GM19099 (cell line): ENCODE results near the gene ATP5F1D.
A peak's percentile ranks its signal among the peaks of the same experiment; 100 is the strongest.

Source experiments
- POLR2A ChIP-seq: IDR thresholded peaks from 3 replicates; pipeline ENCODE4 v1.6.1; 2011; ENCODE audit warnings: low read depth; ENCODE audit not compliant: insufficient read length; ENCODE audit errors: extremely low read depth

The ATP5F1D gene

DNA sequence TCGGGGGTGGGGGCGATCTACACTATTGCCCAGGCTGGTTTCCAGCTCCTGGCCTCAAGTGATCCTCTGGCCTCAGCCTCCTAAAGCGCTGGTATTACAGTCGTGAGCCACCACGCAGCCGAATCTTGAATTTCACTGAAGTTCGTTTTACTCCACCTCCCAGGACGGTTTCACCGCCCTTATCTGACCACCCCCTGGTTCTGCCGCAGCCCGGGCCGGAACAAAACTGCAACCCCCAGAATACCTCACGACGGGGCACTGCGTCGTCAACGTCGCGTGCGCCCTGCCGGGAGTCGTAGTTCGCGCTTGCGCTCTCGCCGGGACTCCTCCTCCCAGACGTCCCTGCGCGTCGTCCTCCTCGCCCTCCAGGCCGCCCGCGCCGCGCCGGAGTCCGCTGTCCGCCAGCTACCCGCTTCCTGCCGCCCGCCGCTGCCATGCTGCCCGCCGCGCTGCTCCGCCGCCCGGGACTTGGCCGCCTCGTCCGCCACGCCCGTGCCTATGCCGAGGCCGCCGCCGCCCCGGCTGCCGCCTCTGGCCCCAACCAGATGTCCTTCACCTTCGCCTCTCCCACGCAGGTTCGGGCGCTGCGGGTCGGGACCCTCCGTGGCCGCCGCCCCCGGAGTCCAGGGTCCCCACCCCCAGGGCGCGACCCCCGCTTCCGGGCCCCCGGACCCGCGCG lies at the start of gene ATP5F1D:
Gene ATP5F1D (plus strand): TSS at position 335 of the 679 bp plus-strand sequence. CDS start 100 bp downstream, at position 435.
- peak; percentile 70 for TF ChIP-seq POLR2A

DNA sequence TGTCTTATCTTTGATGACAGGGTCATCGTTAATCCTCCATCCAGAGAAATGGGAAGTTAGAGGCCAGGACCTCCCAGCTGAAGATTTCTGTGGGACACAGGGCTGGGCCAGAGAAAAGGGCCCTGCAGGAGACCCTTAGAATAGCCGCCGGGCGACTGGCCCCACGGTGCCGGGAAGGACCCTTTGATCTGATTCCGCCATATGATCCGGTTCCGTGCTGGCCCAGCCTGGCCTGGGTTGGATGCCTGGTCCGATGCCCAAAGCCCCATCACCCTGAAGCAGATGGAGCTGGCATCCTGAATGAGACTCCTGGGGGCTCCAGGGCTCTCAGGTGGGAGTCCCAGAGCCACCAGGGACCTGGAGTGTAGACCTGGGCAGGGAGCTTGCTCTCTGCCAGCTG lies 42.0 kb upstream of the ATP5F1D start:
- TF ChIP-seq POLR2A: no peak

DNA sequence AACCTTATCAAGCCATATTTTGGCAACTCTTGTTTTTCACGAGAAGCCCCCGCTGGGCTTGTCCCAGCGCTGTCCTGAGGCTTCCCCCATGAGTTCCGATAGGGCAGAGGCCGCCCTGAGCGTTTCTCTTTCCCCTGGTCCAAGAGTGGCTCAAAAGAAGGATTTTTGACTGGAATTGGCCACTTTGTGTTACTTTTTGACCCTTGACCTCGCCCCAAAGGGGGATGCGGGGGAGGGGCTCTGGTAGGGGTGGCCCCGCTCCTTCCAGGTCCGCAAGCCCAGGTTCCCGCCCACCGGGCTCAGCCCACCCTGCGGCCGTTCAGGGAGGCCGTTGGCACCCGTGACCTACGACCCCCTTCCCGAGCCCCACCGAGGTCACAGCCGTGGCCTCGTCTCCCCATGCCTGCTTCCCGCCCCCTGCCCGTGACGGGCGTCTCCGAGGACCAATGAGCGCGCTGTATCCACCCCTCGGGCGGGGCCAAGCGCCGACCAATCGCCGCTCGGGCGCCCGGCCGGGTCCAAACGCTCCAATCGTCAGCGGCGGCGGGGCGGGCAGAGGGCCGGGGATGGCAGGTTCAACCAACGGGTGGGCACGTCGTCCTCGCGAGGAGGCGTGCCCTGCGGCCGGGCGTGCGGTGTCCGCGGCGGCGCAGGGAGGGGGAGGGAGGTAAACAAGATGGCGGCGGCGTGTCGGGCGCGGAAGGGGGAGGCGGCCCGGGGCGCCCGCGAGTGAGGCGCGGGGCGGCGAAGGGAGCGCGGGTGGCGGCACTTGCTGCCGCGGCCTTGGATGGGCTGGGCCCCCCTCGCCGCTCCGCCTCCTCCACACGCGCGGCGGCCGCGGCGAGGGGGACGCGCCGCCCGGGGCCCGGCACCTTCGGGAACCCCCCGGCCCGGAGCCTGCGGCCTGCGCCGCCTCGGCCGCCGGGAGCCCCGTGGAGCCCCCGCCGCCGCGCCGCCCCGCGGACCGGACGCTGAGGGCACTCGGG lies 36.1 kb upstream of the ATP5F1D start, which contains the start of gene STK11:
Gene STK11 (plus strand): TSS at position 665 of the 986 bp plus-strand sequence. CDS start 1,136 bp downstream, outside the sequence.
- TF ChIP-seq POLR2A: peak; percentile 76

DNA sequence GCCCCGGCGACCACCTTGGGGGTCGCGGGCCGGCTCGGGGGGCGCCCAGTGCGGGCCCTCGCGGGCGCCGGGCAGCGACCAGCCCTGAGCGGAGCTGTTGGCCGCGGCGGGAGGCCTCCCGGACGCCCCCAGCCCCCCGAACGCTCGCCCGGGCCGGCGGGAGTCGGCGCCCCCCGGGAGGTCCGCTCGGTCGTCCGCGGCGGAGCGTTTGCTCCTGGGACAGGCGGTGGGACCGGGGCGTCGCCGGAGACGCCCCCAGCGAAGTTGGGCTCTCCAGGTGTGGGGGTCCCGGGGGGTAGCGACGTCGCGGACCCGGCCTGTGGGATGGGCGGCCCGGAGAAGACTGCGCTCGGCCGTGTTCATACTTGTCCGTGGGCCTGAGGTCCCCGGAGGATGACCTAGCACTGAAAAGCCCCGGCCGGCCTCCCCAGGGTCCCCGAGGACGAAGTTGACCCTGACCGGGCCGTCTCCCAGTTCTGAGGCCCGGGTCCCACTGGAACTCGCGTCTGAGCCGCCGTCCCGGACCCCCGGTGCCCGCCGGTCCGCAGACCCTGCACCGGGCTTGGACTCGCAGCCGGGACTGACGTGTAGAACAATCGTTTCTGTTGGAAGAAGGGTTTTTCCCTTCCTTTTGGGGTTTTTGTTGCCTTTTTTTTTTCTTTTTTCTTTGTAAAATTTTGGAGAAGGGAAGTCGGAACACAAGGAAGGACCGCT lies 35.2 kb upstream of the ATP5F1D start:
- TF ChIP-seq POLR2A: no peak

- no peak for TF ChIP-seq POLR2A
Measured at GRCh38 chr19:1206864-1207450, 34.6 kb upstream of the ATP5F1D start.

DNA sequence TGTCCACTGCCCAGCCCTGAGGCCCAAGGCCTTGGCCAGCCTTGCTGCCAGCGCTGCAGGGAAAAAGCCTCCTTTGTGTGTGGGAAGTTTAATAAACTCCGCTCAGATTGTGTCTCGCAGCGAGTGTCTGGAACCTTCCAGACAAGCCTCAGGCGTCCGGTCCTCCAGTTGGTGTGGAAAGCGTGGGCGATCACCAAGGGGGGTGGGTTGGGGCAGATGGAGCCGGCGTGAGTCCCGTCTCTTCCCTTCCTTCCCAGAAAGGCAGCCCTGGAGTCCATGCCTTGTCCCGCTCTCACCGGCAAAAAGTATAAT lies 31.4 kb upstream of the ATP5F1D start:
- TF ChIP-seq POLR2A: no peak

GRCh38 chr19:1211494-1212234 lies 29.9 kb upstream of the ATP5F1D start:
- no peak for TF ChIP-seq POLR2A

DNA sequence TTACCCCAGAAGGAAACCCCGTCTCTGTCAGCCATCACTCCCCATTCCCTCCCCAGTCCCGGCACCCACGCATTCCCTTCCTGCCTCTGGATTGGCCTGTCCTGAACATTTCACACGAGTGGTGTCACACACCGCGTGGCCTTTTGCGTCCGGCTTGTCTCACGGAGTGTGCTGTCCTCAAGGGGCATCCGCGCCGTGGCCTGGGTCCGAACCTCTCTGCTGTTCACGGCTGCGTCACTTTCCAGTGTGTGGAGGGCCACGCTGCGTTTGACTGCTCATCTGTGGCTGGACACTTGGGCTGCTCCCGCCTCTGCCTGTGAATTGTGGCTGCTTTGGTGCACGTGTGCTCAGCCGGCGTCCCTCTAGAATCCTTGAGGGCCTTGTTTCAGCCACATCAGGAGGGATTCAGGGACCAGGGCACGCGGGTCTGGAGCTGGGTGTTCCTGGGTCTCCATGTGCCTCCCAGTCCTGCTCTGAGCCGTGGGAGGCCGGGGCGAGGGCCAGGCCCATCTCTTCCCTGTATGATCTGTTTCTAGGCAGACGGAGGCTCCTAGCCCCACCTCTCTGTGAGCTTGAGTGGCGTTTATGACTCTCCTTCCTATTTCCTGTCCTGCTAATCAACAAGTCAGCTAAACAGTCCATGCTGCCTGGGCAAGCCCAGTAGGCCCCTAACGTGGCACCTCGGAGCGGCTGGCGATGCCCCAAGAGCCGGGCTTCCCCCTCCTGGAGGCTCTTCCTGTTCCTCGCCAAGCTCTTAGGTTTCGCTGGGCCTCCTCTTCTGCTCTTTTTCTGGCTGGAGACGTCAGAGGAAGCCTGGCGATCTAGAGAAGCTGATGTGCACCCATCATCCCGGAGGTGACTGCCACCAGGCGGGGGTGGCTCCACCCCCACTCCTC lies 27.9 kb upstream of the ATP5F1D start:
- TF ChIP-seq POLR2A: peak; percentile 20

- no peak for TF ChIP-seq POLR2A
Measured at GRCh38 chr19:1214299-1214861, 27.2 kb upstream of the ATP5F1D start.

- no peak for TF ChIP-seq POLR2A
Measured at GRCh38 chr19:1214862-1215731, 26.5 kb upstream of the ATP5F1D start.

- TF ChIP-seq POLR2A: no peak
Measured at GRCh38 chr19:1216756-1217155, 24.8 kb upstream of the ATP5F1D start.

- TF ChIP-seq POLR2A: no peak
Measured at GRCh38 chr19:1217366-1217765, 24.2 kb upstream of the ATP5F1D start.

GRCh38 chr19:1218751-1219567 lies 22.6 kb upstream of the ATP5F1D start:
- TF ChIP-seq POLR2A: no peak
